ENCODE results near the gene DBP. TPM values are rescaled to one million over a fixed set of nuclear protein-coding genes. Genes with fewer than 3 reads are reported as not detected.

DBP gene
- total RNA-seq, 1 experiment from 2014 or later: 14.2 TPM

GRCh38 chr19:48654299-48655059 is 17.3 kb upstream of the DBP start:
- intact Hi-C loops (cut with micrococcal nuclease; ENCODE audit: unreplicated experiment): no loop called here
- Histone ChIP-seq H3K27ac (ENCODE audit: low read depth, low read length, poor library complexity, severe bottlenecking) (peak overlapping the region; percentile 40), H3K9me3 (ENCODE audit: low read depth, low read length, poor library complexity, severe bottlenecking) (no peaks in the 10 kb centered on the region), H3K4me3 (ENCODE audit: low read depth, low read length, poor library complexity, severe bottlenecking) (no peak overlapping the region), H3K4me1 (ENCODE audit: insufficient read depth, low read length, poor library complexity, severe bottlenecking) (peaks cover 6% of the 10 kb centered on the region), H3K36me3 (ENCODE audit: insufficient read depth, low read length, poor library complexity, severe bottlenecking) (no peaks in the 10 kb centered on the region), H3K27me3 (replicated peaks; ENCODE audit: insufficient read depth, low read depth, low read length, poor library complexity) (no peaks in the 10 kb centered on the region)
- peak; percentile 40 for DNase-seq (ENCODE audit: low spot score)
- BruUV-seq (replicated peaks): no TSS peak
- ChIA-PET POLR2A (ENCODE audit: low non-redundant PET) (no interaction called here), CTCF (interaction anchor here (0.6 kb wide), 1 partner anchor 42 kb away, joined by 4 read pairs; no protein-coding TSS in a partner anchor)
- no peak for TF ChIP-seq CTCF (conservative IDR thresholded peaks at IDR 0.05; ENCODE audit: low read depth, low read length)
- no peak for TF ChIP-seq EZH2 (IDR thresholded peaks at IDR 0.05; ENCODE audit: borderline replicate concordance, low read depth, low read length, poor library complexity, severe bottlenecking)

GRCh38 chr19:48651683-48652048 is 14.5 kb upstream of the DBP start:
- ChIA-PET POLR2A (ENCODE audit: low non-redundant PET) (no interaction called here), CTCF (no interaction called here)
- Histone ChIP-seq H3K27ac (ENCODE audit: low read depth, low read length, poor library complexity, severe bottlenecking) (no peak overlapping the region), H3K9me3 (ENCODE audit: low read depth, low read length, poor library complexity, severe bottlenecking) (no peaks in the 10 kb centered on the region), H3K4me1 (ENCODE audit: insufficient read depth, low read length, poor library complexity, severe bottlenecking) (peaks cover 11% of the 10 kb centered on the region), H3K27me3 (replicated peaks; ENCODE audit: insufficient read depth, low read depth, low read length, poor library complexity) (no peaks in the 10 kb centered on the region), H3K4me3 (ENCODE audit: low read depth, low read length, poor library complexity, severe bottlenecking) (no peak overlapping the region), H3K36me3 (ENCODE audit: insufficient read depth, low read length, poor library complexity, severe bottlenecking) (no peaks in the 10 kb centered on the region)
- BruUV-seq (replicated peaks): no TSS peak
- intact Hi-C loops (cut with micrococcal nuclease; ENCODE audit: unreplicated experiment): no loop called here
- no peak for DNase-seq (ENCODE audit: low spot score)
- TF ChIP-seq CTCF (conservative IDR thresholded peaks at IDR 0.05; ENCODE audit: low read depth, low read length) (no peak), EZH2 (IDR thresholded peaks at IDR 0.05; ENCODE audit: borderline replicate concordance, low read depth, low read length, poor library complexity, severe bottlenecking) (no peak)

GRCh38 chr19:48650974-48651682 is 13.9 kb upstream of the DBP start:
- DNase-seq (ENCODE audit: low spot score): no peak
- BruUV-seq (replicated peaks): no TSS peak
- Histone ChIP-seq H3K4me3 (ENCODE audit: low read depth, low read length, poor library complexity, severe bottlenecking) (no peak overlapping the region), H3K4me1 (ENCODE audit: insufficient read depth, low read length, poor library complexity, severe bottlenecking) (peaks cover 12% of the 10 kb centered on the region), H3K27ac (ENCODE audit: low read depth, low read length, poor library complexity, severe bottlenecking) (no peak overlapping the region), H3K36me3 (ENCODE audit: insufficient read depth, low read length, poor library complexity, severe bottlenecking) (no peaks in the 10 kb centered on the region), H3K9me3 (ENCODE audit: low read depth, low read length, poor library complexity, severe bottlenecking) (no peaks in the 10 kb centered on the region), H3K27me3 (replicated peaks; ENCODE audit: insufficient read depth, low read depth, low read length, poor library complexity) (no peaks in the 10 kb centered on the region)
- TF ChIP-seq CTCF (conservative IDR thresholded peaks at IDR 0.05; ENCODE audit: low read depth, low read length) (no peak), EZH2 (IDR thresholded peaks at IDR 0.05; ENCODE audit: borderline replicate concordance, low read depth, low read length, poor library complexity, severe bottlenecking) (no peak)
- intact Hi-C loops (cut with micrococcal nuclease; ENCODE audit: unreplicated experiment): no loop called here
- ChIA-PET POLR2A (ENCODE audit: low non-redundant PET) (no interaction called here), CTCF (no interaction called here)

Data from A673 (cell line).